Type B pancreatic cell (in vitro differentiated cells): ENCODE results near the gene LRRC26. TPM values are rescaled to one million over a fixed set of nuclear protein-coding genes. Genes with fewer than 3 reads are reported as not detected.

ENCODE experiments used
- DNase-seq: peaks from one replicate; pipeline ENCODE4 v3.0.0; 2021; ENCODE audit warnings: mixed read lengths; ENCODE audit not compliant: unreplicated experiment; ENCODE audit errors: extremely low spot score
- H3K27ac Mint-ChIP-seq: 2 replicates; pipeline ENCODE4 v1.8.0; 2021; ENCODE audit warnings: mild to moderate bottlenecking, mixed read lengths
- H3K27me3 Mint-ChIP-seq: 2 replicates; pipeline ENCODE4 v1.8.0; 2021; ENCODE audit warnings: mixed read lengths
- H3K36me3 Mint-ChIP-seq: 2 replicates; pipeline ENCODE4 v1.8.0; 2021; ENCODE audit warnings: mixed read lengths
- H3K4me1 Mint-ChIP-seq: one replicate; pipeline ENCODE4 v1.8.0; 2021; ENCODE audit warnings: mixed read lengths; ENCODE audit not compliant: unreplicated experiment
- H3K4me3 Mint-ChIP-seq: 2 replicates; pipeline ENCODE4 v1.8.0; 2021; ENCODE audit warnings: mild to moderate bottlenecking, mixed read lengths
- H3K9me3 Mint-ChIP-seq: 2 replicates; pipeline ENCODE4 v1.8.0; 2021; ENCODE audit warnings: mixed read lengths
- total RNA-seq: library from RNA; stranded (reverse); gene quantifications from 2 replicates; pipeline ENCODE4 v1.2.1, GENCODE V29; 2021; ENCODE audit warnings: low replicate concordance
- TF ChIP-seq, protein P1 (sequence below): fragments of 200-600 bp; sonication (generic); conservative IDR thresholded peaks from 2 replicates; pipeline ENCODE4 v1.5.0; 2021; ENCODE audit warnings: antibody characterized with exemption, mild to moderate bottlenecking

Gene LRRC26
- total RNA-seq, 1 donor from 2014 or later: 0.77 TPM

DNA sequence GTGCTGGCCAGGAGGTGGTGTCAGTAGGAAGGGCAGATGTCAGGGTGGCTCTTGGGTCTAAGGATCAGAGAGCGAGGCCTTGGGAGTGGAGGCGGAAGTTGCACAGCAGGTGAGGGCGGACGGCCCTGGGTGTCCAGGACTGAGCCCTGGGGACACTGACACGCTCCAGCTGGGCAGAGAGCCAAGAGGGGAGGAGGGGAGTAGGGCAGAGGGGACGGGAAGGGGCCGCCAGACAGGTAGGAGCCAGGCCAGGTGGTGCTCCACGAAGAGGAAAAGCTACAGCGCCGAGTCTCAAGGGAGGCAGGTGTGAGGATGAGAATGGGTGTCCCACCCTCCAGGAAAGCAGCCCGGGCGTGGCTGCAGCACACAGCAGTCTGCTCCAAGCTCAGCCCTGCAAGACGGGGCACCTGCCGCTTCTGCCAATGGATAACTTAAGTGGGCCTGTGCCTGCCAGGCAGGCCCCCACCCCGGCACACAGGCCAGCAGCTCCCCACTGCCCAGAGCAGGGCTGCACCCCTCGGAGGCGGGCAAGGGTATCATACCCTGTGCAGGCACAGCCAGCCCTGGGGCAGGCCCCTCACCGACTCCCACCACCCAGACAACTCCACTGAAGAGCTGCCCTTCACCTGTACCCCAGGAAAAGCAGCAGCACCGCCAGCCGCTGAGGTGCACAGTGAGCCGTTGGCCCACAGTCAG, 25.8 kb upstream of the LRRC26 start:
- peak overlapping the region; percentile 87 for H3K27ac Mint-ChIP-seq
- peaks cover 7% of the 10 kb centered on the region for H3K4me1 Mint-ChIP-seq
- TF ChIP-seq, protein P1, sequence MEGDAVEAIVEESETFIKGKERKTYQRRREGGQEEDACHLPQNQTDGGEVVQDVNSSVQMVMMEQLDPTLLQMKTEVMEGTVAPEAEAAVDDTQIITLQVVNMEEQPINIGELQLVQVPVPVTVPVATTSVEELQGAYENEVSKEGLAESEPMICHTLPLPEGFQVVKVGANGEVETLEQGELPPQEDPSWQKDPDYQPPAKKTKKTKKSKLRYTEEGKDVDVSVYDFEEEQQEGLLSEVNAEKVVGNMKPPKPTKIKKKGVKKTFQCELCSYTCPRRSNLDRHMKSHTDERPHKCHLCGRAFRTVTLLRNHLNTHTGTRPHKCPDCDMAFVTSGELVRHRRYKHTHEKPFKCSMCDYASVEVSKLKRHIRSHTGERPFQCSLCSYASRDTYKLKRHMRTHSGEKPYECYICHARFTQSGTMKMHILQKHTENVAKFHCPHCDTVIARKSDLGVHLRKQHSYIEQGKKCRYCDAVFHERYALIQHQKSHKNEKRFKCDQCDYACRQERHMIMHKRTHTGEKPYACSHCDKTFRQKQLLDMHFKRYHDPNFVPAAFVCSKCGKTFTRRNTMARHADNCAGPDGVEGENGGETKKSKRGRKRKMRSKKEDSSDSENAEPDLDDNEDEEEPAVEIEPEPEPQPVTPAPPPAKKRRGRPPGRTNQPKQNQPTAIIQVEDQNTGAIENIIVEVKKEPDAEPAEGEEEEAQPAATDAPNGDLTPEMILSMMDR: no peak

DNA sequence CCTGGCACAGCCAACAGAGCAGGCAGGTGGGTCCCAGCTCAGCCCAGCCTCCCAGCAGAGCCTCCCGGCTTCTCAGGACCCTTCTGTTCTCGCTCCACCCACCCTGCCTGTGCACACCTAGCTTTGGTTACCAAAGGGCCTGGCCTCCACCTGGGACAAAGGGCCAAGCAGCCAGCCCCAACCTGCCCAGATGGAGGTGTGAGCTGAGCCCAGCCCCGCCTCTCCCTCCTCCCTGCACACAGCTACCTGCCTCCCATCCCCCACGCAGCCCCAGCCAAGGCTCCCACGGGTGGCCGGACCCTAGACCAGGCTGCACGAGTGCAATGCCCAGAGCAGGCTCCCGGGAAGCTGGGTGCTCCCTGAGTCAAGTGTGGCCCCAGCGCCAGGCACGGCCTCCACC, 25.1 kb upstream of the LRRC26 start:
- Mint-ChIP-seq H3K4me3 (peak overlapping the region; percentile 69), H3K27me3 (no peaks in the 10 kb centered on the region), H3K27ac (peak overlapping the region; percentile 87), H3K9me3 (no peaks in the 10 kb centered on the region), H3K4me1 (peaks cover 7% of the 10 kb centered on the region), H3K36me3 (no peaks in the 10 kb centered on the region)
- DNase-seq: no peak
- TF ChIP-seq, protein P1: no peak

More for the DNA sequence above, 25.8 kb upstream of the LRRC26 start:
- H3K9me3 Mint-ChIP-seq: no peaks in the 10 kb centered on the region
- DNase-seq: no peak
- no peaks in the 10 kb centered on the region for H3K36me3 Mint-ChIP-seq
- no peaks in the 10 kb centered on the region for H3K27me3 Mint-ChIP-seq
- H3K4me3 Mint-ChIP-seq: peak overlapping the region; percentile 69

DNA sequence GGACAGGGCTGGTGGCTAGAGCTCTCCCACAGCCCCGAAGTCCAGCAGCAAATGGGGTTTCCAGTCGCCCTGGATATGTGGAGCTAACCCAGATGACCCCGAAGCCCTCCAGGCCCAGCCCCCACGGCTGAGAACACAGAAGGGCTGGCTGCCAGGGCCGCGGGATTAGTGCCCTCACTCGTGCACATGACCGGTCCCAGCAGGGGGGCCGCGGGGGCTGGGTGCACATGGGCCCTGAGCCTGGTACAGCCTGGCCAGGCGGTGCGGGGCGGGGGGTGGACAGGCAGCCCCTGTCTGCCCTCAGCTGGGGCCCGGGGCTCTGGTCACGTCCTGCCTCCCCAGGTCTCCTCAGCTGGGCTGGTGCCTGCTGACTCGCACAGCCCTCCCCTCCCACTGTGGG, 24.5 kb upstream of the LRRC26 start:
- H3K27ac Mint-ChIP-seq: no peak overlapping the region
- H3K9me3 Mint-ChIP-seq: no peaks in the 10 kb centered on the region
- H3K4me1 Mint-ChIP-seq: peaks cover 7% of the 10 kb centered on the region
- H3K4me3 Mint-ChIP-seq: no peak overlapping the region
- H3K36me3 Mint-ChIP-seq: no peaks in the 10 kb centered on the region
- TF ChIP-seq, protein P1: no peak
- H3K27me3 Mint-ChIP-seq: no peaks in the 10 kb centered on the region
- DNase-seq: no peak

DNA sequence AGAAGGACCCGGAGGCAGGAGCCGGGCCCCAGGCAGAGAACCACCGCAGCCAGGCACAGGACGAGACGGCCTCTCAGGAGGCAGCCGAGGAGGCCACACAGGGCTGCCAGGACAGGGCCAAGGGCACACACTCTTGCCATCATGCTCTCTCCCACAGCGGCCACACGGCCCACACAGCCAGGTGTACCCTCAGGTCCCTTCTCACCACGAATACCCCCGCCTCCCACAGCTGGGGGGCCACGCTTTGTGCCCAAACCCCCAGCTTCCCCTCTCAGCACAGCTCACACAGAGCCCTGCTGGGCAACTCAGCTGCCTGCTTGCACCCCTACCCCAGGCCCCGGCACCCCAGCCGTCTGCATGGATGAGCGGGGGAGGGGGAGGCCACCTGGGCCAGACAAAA, 23.9 kb upstream of the LRRC26 start:
- peaks cover 7% of the 10 kb centered on the region for H3K4me1 Mint-ChIP-seq
- H3K9me3 Mint-ChIP-seq: no peaks in the 10 kb centered on the region
- H3K36me3 Mint-ChIP-seq: no peaks in the 10 kb centered on the region
- TF ChIP-seq, protein P1: no peak
- H3K27ac Mint-ChIP-seq: no peak overlapping the region
- DNase-seq: no peak
- no peak overlapping the region for H3K4me3 Mint-ChIP-seq
- no peaks in the 10 kb centered on the region for H3K27me3 Mint-ChIP-seq

DNA sequence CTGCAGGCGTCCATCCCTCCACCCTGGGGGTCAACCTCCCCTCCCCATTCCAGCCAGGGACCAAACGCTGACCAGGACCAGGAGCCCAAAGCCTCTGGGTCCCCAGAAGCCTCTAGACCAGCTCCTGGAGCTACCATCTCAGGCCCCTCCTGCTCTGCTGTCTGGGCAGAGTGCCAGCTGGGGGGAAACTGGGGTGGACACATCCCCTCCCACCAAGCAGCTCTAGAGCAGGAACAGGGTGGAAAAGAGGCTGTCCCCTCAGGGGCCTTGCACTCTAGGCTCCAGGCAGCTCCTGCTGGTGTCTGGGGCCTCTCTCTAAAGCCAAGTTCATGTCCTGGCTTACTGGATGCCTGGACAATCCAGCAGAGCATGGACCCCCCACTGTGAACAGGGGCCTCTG, 23.0 kb upstream of the LRRC26 start:
- Mint-ChIP-seq H3K27ac (no peak overlapping the region), H3K4me1 (peaks cover 7% of the 10 kb centered on the region), H3K4me3 (no peak overlapping the region), H3K9me3 (no peaks in the 10 kb centered on the region), H3K27me3 (no peaks in the 10 kb centered on the region), H3K36me3 (no peaks in the 10 kb centered on the region)
- DNase-seq: no peak
- TF ChIP-seq, protein P1: no peak

DNA sequence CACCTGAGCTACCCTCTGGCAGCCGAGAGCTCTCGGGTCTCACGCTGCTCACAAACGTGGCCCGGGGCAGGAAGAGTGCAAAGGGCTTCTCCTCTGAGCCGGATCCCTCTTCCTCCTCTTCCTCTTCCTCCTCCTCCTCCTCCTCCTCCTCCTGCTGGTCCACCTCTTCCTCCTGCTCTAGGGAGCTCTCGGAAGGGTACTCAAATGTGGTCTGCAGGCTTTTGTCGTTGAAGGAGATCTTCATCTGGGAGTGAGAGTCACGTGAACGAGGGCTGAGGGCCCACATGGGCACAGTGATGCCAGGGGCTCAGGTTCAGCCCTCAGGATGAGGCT, 22.6 kb upstream of the LRRC26 start:
- TF ChIP-seq, protein P1: no peak
- Mint-ChIP-seq H3K27ac (no peak overlapping the region), H3K4me3 (no peak overlapping the region), H3K36me3 (no peaks in the 10 kb centered on the region), H3K4me1 (peaks cover 7% of the 10 kb centered on the region), H3K27me3 (no peaks in the 10 kb centered on the region), H3K9me3 (no peaks in the 10 kb centered on the region)
- DNase-seq: no peak
